SH-SY5Y (cell line): ENCODE data around the gene GHR.

Source experiments
- GATA2 ChIP-seq: IDR thresholded peaks from 2 replicates; pipeline ENCODE4 v1.6.1; 2011; ENCODE audit warnings: mild to moderate bottlenecking, low read depth, low read length
- GATA3 ChIP-seq: IDR thresholded peaks from 2 replicates; pipeline ENCODE4 v1.6.1; 2011; ENCODE audit warnings: low read depth, mild to moderate bottlenecking, low read length, moderate library complexity

DNA sequence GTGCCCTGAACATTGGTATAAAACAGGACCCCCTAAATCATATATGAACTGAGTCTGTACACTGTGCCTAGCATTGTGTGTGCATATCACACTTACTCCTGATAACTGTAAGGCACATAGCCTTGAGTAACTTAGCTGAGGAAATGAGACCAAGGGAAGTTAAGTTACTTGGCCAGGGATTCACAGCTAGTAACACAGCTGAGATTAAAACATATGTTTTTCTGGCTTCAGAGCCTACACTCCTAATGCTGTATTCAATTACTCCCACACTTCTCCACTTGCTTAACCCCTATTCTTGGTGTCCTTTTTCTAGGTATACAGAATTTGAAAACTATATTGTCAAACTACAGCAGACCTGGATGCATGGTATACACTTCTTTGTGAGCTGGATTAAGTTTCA lies 12.8 kb downstream of the GHR start:
- TF ChIP-seq GATA2 (no peak), GATA3 (no peak)
